Transverse colon (tissue), 4 donors: ENCODE results near the gene BLOC1S5. TPM values are rescaled to one million over a fixed set of nuclear protein-coding genes. Genes with fewer than 3 reads are reported as not detected.

ENCODE experiments used
- DNase-seq: peaks from one replicate; pipeline ENCODE4 v3.0.0-alpha.2; 2019
- H3K27ac ChIP-seq, 4 donors: fragments of 200-600 bp; sonication (generic); 2 replicates each; pipeline ENCODE4 v1.5.1; 2016 to 2018; ENCODE audit warnings: inconsistent platforms in 4 of 4
- H3K27me3 ChIP-seq: fragments of 200-600 bp; sonication (generic); 2 replicates; pipeline ENCODE4 v1.5.1; 2017; ENCODE audit warnings: inconsistent platforms
- H3K36me3 ChIP-seq, 4 donors: fragments of 200-600 bp; sonication (generic); 2 replicates each; pipeline ENCODE4 v1.5.1; 2017 to 2019; ENCODE audit warnings: inconsistent platforms in 4 of 4
- H3K4me1 ChIP-seq, 4 donors: fragments of 200-600 bp; sonication (generic); 2 replicates each; pipeline ENCODE4 v1.5.1; 2017 to 2020; ENCODE audit warnings: inconsistent platforms in 4 of 4
- H3K4me3 ChIP-seq, 4 donors: fragments of 200-600 bp; sonication (generic); 1 replicate in 1 of 4; 2 replicates in 3 of 4; pipeline versions ENCODE4 v1.5.1 to v1.6.1; 2017 to 2019; ENCODE audit warnings: inconsistent platforms in 4 of 4
- H3K9me3 ChIP-seq, 2 donors: fragments of 200-600 bp; sonication (generic); 2 replicates each; pipeline ENCODE4 v1.5.1; 2017 to 2019; ENCODE audit warnings: inconsistent platforms in 2 of 2
- EP300 ChIP-seq: sonication (generic); formaldehyde crosslinking; IDR thresholded peaks from one replicate; pipeline ENCODE4 v1.6.1; 2017; ENCODE audit warnings: antibody characterized with exemption, low read depth
- POLR2A ChIP-seq: fragments of 450-650 bp; IDR thresholded peaks from one replicate; pipeline ENCODE4 v1.6.1; 2016; ENCODE audit warnings: antibody characterized with exemption, mild to moderate bottlenecking, moderate library complexity
- POLR2AphosphoS5 ChIP-seq, 3 donors: sonication (generic); formaldehyde crosslinking; IDR thresholded peaks; one replicate each; pipeline ENCODE4 v1.6.1; 2016; ENCODE audit warnings: antibody characterized with exemption in 3 of 3
- WGBS, 2 donors: methylation state at CpG; one replicate each; pipeline ENCODE4 v1.1.5; 2018; ENCODE audit warnings: low coverage in 1 of 2; 5-methylcytosine and 5-hydroxymethylcytosine counted together
- in situ Hi-C, 4 donors: fragments of 200-750 bp; cut with MboI; loops; one replicate each; pipeline versions ENCODE4 v1.15.0 to v1.15.1; 2017; ENCODE audit warnings: low sequenced_read_pairs in 3 of 4, low pct_ligation_motif_present in 1 of 4, low pct_unique_long_range_greater_than_20kb in 1 of 4
- intact Hi-C: fragments of 100-400 bp; cut with DNase I; formaldehyde crosslinking; loops from one replicate; pipeline ENCODE4 v1.15.1; 2023; ENCODE audit warnings: low total_unique reads
- total RNA-seq, 4 donors: library from RNA; depleted of rRNA; stranded (reverse); fragments of >200 nt; gene quantifications; one replicate each; pipeline ENCODE4 v1.1.0, GENCODE V29; 2016
- TF ChIP-seq, protein P1 (sequence below), 5 experiments: fragments of 200-600 bp in 3 of 5; fragments of 450-650 bp in 2 of 5; sonication (generic) in 3 of 5; IDR thresholded peaks; 1 replicate in 2 of 5; 2 replicates in 3 of 5; pipeline ENCODE4 v1.5.1; 2016 to 2017; ENCODE audit warnings: antibody characterized with exemption in 5 of 5, inconsistent platforms in 3 of 5, mild to moderate bottlenecking in 2 of 5, moderate library complexity in 1 of 5

BLOC1S5 gene
- total RNA-seq, 4 donors from 2014 or later, result 2.0 to 12.7 (median 10.3) TPM

DNA sequence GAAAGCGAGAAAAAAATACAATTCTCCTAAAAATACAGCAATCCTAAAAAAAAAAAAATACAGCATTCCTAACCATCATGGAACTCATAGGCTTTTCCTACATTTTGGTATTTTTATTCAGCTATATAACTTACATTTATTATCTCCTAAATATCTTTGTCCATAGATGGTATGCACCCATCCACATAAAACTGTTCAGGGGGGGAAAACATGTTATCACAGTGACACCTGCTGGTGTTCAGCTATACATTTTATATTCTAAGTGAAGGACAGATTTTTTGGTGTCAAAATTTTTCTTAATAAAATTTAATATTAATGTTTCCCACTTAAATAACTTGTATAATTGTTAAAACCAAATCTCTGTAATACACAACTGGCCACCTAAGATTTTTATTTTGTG is 58.0 kb downstream of the BLOC1S5 start:
- WGBS, 2 donors, result 96 to 100% methylated on average over 1 of the region's 1 CpG
- TF ChIP-seq, protein P1, sequence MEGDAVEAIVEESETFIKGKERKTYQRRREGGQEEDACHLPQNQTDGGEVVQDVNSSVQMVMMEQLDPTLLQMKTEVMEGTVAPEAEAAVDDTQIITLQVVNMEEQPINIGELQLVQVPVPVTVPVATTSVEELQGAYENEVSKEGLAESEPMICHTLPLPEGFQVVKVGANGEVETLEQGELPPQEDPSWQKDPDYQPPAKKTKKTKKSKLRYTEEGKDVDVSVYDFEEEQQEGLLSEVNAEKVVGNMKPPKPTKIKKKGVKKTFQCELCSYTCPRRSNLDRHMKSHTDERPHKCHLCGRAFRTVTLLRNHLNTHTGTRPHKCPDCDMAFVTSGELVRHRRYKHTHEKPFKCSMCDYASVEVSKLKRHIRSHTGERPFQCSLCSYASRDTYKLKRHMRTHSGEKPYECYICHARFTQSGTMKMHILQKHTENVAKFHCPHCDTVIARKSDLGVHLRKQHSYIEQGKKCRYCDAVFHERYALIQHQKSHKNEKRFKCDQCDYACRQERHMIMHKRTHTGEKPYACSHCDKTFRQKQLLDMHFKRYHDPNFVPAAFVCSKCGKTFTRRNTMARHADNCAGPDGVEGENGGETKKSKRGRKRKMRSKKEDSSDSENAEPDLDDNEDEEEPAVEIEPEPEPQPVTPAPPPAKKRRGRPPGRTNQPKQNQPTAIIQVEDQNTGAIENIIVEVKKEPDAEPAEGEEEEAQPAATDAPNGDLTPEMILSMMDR (IDR thresholded peaks at IDR 0.05), result peak; percentile 32 to 44 (median 42)
- no peak for TF ChIP-seq POLR2A
- Histone ChIP-seq H3K4me3 (no peak overlapping the region), H3K9me3 (no peaks in the 10 kb centered on the region), H3K4me1 (no peaks in the 10 kb centered on the region), H3K27me3 (no peaks in the 10 kb centered on the region), H3K27ac (no peak overlapping the region), H3K36me3 (no peaks in the 10 kb centered on the region)
- DNase-seq, result no peak
- in situ Hi-C loops (loop anchor here in 2 of 4 donors (10.0 kb wide), 1 partner anchor 281 kb away; the partner anchor contains the start of gene BMP6 (in 2 of the 2)), intact Hi-C loops (no loop called here)

DNA sequence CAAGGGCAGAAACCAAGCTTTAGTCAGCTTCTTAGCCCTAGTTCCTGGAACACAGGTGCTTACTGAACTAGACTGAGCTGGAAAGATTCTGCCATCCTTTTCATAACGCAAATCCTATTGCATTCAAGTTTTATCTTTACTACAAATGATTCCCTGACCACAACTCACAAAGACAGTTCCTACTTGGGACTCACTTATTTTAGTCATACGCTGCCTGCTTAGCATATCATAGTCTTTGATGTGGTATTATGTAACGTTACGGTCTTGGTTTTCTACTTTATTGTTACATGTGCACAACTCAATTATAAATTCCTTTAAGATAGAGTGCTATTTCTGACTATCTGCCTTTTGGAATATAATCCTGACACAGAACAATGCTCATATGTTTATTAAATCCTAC is 59.1 kb downstream of the BLOC1S5 start:
- in situ Hi-C loops (loop anchor here in 2 of 4 donors (10.0 kb wide), 1 partner anchor 280 kb away; the partner anchor contains the start of gene BMP6 (in 2 of the 2)), intact Hi-C loops (no loop called here)
- no peaks in the 10 kb centered on the region for H3K27me3 ChIP-seq
- H3K27ac ChIP-seq, result no peak overlapping the region
- no peaks in the 10 kb centered on the region for H3K36me3 ChIP-seq
- 66 to 78% methylated on average over 4 of the region's 4 CpGs for WGBS, 2 donors
- TF ChIP-seq POLR2A (no peak), POLR2AphosphoS5 (IDR thresholded peaks at IDR 0.05) (no peak), EP300 (no peak)
- TF ChIP-seq, protein P1 (IDR thresholded peaks at IDR 0.05), result no peak
- no peak for DNase-seq
- no peaks in the 10 kb centered on the region for H3K4me1 ChIP-seq
- no peak overlapping the region for H3K4me3 ChIP-seq
- H3K9me3 ChIP-seq, result no peaks in the 10 kb centered on the region

DNA sequence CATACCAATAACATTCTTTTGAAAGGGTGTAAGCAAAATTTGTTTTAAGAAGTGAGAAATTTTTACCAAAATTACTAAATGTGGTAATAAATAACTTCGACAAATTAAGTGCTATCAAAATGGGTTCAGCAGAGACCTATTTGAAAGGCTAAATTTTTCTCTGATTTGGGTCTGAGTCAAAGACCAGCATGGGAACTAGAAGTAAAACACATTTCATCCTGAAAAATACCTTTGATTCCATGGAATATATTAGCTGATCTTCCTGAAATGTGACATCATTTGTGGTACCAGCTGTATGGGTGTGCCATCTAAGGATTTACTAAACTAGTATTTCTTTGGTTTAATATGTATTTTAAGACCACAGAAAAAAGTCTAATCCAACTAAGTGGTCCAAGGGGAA is 63.6 kb downstream of the BLOC1S5 start:
- Histone ChIP-seq H3K9me3 (no peaks in the 10 kb centered on the region), H3K4me1 (peaks cover 4 to 23% (median 6%) of the 10 kb centered on the region in 4 donors), H3K4me3 (no peak overlapping the region), H3K27ac (no peak overlapping the region), H3K36me3 (no peaks in the 10 kb centered on the region), H3K27me3 (no peaks in the 10 kb centered on the region)
- WGBS, 2 donors, result 83 to 97% methylated on average over 1 of the region's 1 CpG
- TF ChIP-seq EP300, result no peak
- TF ChIP-seq, protein P1 (IDR thresholded peaks at IDR 0.05), result no peak
- TF ChIP-seq POLR2AphosphoS5 (IDR thresholded peaks at IDR 0.05), result no peak
- TF ChIP-seq POLR2A, result no peak
- in situ Hi-C loops, result loop anchor here in 3 of 4 donors (5.0 to 10.0 kb wide), 2 partner anchors 276 to 278 kb away; partner anchors contain the start of gene BMP6 (in 2 of the 3)
- intact Hi-C loops, result no loop called here
- DNase-seq, result no peak

DNA sequence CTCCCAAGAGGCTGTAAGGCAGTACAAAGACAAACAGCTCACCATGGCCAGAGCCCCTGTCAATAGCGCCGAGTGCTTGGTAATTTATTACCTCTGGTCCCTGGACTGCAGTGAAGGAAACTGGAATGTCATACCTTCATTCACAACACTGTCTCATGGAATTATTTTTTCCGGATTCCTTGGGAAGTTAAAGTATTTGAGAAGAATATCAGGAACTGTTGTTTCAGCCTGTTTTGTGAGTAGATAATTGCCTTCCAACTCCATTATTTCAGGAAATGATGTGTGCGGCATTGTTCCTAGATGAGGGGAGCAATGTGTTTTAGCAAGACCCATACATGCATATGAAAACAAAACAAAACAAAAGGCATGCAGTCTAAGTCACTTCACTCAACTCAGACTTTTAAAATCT is 64.0 kb downstream of the BLOC1S5 start:
- Histone ChIP-seq H3K9me3 (no peaks in the 10 kb centered on the region), H3K4me1 (peaks cover 4 to 23% (median 6%) of the 10 kb centered on the region in 4 donors), H3K4me3 (no peak overlapping the region), H3K27ac (no peak overlapping the region), H3K27me3 (no peaks in the 10 kb centered on the region), H3K36me3 (no peaks in the 10 kb centered on the region)
- intact Hi-C loops, result no loop called here
- no peak for DNase-seq
- 86 to 100% methylated on average over 2 to 4 of the region's 4 CpGs for WGBS, 2 donors
- in situ Hi-C loops, result loop anchor here in 3 of 4 donors (5.0 to 10.0 kb wide), 2 partner anchors 275 to 278 kb away; partner anchors contain the start of gene BMP6 (in 2 of the 3)
- no peak for TF ChIP-seq EP300
- TF ChIP-seq POLR2AphosphoS5 (IDR thresholded peaks at IDR 0.05), result no peak
- TF ChIP-seq POLR2A, result no peak
- TF ChIP-seq, protein P1 (IDR thresholded peaks at IDR 0.05), result no peak
